Tibial nerve (tissue), 4 donors: Measurements from ENCODE around the gene NQO2.

Source experiments
- EP300 ChIP-seq, 2 donors: sonication (generic); formaldehyde crosslinking; IDR thresholded peaks; one replicate each; pipeline ENCODE4 v1.6.1; 2017; ENCODE audit warnings: antibody characterized with exemption in 2 of 2, mild to moderate bottlenecking in 1 of 2
- TF ChIP-seq, protein P1 (sequence below), 5 experiments: fragments of 200-600 bp in 3 of 5; fragments of 450-650 bp in 2 of 5; sonication (generic) in 3 of 5; IDR thresholded peaks; one replicate each; pipeline ENCODE4 v1.5.1; 2016 to 2019; ENCODE audit warnings: antibody characterized with exemption in 5 of 5, mild to moderate bottlenecking in 3 of 5, moderate library complexity in 2 of 5

DNA sequence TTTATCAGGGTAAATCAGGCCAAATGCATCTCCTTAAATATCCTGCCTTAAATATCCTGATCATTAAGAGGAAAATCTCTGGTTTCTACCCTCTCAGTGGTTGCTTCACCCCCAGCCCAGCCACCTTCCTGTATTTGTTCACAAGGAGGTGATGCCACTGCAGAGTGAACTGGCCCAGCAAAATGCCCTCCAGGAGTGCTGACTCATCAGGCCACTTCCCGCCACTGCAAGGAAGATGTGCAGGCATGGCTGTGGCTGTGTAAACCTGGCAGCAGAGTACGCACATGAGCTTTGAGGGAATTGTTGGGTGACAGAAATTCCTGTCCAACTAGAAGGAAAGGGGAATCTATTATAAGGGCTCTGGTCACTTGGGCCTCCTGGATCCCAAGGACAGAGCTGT is 13.8 kb downstream of the NQO2 start:
- TF ChIP-seq, protein P1, sequence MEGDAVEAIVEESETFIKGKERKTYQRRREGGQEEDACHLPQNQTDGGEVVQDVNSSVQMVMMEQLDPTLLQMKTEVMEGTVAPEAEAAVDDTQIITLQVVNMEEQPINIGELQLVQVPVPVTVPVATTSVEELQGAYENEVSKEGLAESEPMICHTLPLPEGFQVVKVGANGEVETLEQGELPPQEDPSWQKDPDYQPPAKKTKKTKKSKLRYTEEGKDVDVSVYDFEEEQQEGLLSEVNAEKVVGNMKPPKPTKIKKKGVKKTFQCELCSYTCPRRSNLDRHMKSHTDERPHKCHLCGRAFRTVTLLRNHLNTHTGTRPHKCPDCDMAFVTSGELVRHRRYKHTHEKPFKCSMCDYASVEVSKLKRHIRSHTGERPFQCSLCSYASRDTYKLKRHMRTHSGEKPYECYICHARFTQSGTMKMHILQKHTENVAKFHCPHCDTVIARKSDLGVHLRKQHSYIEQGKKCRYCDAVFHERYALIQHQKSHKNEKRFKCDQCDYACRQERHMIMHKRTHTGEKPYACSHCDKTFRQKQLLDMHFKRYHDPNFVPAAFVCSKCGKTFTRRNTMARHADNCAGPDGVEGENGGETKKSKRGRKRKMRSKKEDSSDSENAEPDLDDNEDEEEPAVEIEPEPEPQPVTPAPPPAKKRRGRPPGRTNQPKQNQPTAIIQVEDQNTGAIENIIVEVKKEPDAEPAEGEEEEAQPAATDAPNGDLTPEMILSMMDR (IDR thresholded peaks at IDR 0.05), result no peak
- TF ChIP-seq EP300 (IDR thresholded peaks at IDR 0.05), result no peak
